Lower leg skin (tissue), 3 donors: ENCODE data around the gene CEP112.

Experiments
- POLR2A ChIP-seq, 2 donors: fragments of 450-650 bp; IDR thresholded peaks; one replicate each; pipeline ENCODE4 v1.6.1; 2016 to 2017; ENCODE audit warnings: antibody characterized with exemption in 2 of 2, mild to moderate bottlenecking in 1 of 2, moderate library complexity in 1 of 2
- TF ChIP-seq, protein P1 (sequence below), 3 donors: fragments of 450-650 bp; IDR thresholded peaks; one replicate each; pipeline ENCODE4 v1.5.1; 2016; ENCODE audit warnings: antibody characterized with exemption in 3 of 3, mild to moderate bottlenecking in 3 of 3, moderate library complexity in 2 of 3

DNA sequence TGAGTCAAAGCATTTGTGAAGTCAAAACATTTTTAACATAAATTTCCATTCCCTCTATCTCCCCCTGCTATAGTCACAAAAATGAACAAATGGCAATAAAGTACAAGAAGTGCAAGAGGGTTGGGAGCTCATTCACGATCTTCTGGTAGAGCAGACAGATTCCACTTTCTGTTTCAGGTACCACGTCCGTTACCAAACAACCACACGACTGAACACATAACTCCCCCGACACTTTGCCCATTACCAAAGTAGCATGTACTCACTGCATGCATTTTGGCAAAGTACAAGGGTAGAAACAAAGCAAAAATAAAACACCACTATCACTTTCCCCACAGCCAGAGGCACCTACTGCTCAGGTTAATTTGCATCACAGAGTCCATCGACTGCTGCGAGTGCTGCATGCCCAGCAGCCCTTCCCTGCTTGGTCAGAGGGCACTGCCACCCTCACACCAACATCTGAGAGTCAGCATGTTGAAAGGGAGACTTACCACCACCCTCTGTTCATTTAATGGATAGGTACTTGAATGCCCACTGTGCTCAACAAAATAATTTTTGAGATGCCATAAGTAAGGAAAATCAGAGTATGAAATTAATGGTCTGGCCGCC, 480.2 kb downstream of the CEP112 start:
- TF ChIP-seq, protein P1, sequence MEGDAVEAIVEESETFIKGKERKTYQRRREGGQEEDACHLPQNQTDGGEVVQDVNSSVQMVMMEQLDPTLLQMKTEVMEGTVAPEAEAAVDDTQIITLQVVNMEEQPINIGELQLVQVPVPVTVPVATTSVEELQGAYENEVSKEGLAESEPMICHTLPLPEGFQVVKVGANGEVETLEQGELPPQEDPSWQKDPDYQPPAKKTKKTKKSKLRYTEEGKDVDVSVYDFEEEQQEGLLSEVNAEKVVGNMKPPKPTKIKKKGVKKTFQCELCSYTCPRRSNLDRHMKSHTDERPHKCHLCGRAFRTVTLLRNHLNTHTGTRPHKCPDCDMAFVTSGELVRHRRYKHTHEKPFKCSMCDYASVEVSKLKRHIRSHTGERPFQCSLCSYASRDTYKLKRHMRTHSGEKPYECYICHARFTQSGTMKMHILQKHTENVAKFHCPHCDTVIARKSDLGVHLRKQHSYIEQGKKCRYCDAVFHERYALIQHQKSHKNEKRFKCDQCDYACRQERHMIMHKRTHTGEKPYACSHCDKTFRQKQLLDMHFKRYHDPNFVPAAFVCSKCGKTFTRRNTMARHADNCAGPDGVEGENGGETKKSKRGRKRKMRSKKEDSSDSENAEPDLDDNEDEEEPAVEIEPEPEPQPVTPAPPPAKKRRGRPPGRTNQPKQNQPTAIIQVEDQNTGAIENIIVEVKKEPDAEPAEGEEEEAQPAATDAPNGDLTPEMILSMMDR (IDR thresholded peaks at IDR 0.05), result no peak
- no peak for TF ChIP-seq POLR2A (IDR thresholded peaks at IDR 0.05)
